ENCODE measurements around the gene ADAM10. TPM values are rescaled to one million over a fixed set of nuclear protein-coding genes. Genes with fewer than 3 reads are reported as not detected.

Gene ADAM10
- total RNA-seq, 1 donor from 2014 or later: 87.7 TPM

- intact Hi-C loops (cut with micrococcal nuclease): no loop called here
- ATAC-seq (ENCODE audit: low read depth): no peak
Observed at GRCh38 chr15:58566029-58566428, 183.5 kb downstream of the ADAM10 start.

DNA sequence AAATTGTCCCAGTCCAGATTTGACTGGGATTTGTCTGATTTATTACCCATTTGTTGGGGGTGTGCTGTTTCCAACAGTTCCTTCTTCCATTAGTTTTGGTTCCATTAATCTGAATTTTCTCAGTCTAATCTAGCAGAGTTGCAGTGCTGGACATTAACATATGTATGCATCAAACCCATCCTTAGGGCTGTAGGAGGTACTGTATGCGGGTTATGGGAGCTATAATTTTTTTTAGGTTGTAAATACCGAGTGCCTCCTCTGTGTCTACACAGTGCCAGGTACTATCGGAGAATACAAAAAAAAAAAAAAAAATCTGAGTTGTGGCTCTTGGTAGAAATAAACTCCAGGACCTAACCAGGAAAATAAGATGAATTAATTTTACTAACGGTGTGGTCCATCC is 183.9 kb downstream of the ADAM10 start:
- no peaks in the 10 kb centered on the region for H3K36me3 Mint-ChIP-seq (ENCODE audit: low read depth)
- DNase-seq: no peak
- H3K9me3 Mint-ChIP-seq: peaks cover 3% of the 10 kb centered on the region
- no peaks in the 10 kb centered on the region for H3K4me1 Mint-ChIP-seq
- intact Hi-C loops (cut with micrococcal nuclease): no loop called here
- no peak for TF ChIP-seq CTCF (IDR thresholded peaks at IDR 0.05)
- no peak overlapping the region for H3K4me3 Mint-ChIP-seq
- POLR2A ChIA-PET: no interaction called here
- no peak for ATAC-seq (ENCODE audit: low read depth)
- H3K27ac Mint-ChIP-seq: no peak overlapping the region
- H3K27me3 Mint-ChIP-seq: no peaks in the 10 kb centered on the region
- CTCF ChIA-PET: no interaction called here

More at GRCh38 chr15:58566029-58566428, 183.5 kb downstream of the ADAM10 start:
- ChIA-PET POLR2A (no interaction called here), CTCF (no interaction called here)
- no peaks in the 10 kb centered on the region for H3K27me3 Mint-ChIP-seq
- no peak overlapping the region for H3K4me3 Mint-ChIP-seq
- H3K4me1 Mint-ChIP-seq: no peaks in the 10 kb centered on the region
- H3K9me3 Mint-ChIP-seq: peaks cover 3% of the 10 kb centered on the region
- DNase-seq: no peak
- no peak overlapping the region for H3K27ac Mint-ChIP-seq
- no peaks in the 10 kb centered on the region for H3K36me3 Mint-ChIP-seq (ENCODE audit: low read depth)
- TF ChIP-seq CTCF (IDR thresholded peaks at IDR 0.05): no peak

DNA sequence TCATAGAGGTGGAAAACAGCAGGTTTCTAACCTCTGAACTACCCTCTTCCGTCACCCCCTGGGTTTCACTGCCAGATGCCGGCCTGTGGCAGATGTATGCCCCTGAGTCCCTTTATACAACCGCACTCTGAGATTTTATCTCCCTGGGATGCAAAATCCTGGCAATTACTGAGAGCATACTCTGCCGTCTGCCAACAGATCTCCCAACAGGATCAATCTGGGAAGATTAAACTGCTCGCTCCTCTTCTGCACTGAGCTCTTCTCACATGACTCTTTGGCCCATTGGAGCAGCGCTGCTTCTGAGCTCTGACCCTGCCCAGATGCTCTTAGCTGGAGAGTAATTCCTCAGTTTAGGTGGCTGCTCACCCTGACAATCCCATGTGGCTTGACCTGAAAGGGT is 184.5 kb downstream of the ADAM10 start:
- Mint-ChIP-seq H3K4me3 (no peak overlapping the region), H3K27ac (no peak overlapping the region)

DNA sequence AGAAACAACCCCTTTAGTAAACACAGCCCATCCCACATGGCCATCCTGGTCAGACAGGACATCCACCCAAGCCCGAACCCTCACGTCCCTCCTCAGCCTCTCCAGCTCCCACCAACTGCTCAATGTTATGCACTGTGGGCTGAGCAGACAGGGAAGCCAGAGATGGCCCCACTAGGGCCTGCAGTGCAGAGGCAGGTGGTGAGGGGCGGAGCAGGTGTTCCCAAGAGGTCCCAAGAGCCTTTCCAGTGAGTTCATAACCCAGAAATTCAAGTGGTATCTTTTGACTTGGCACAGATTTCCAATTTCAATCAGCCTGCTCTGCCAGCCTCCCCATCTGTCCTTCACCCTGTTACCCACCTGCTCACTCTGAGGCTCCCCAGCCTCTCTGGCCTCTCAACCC is 187.4 kb downstream of the ADAM10 start:
- CTCF ChIA-PET: no interaction called here
- H3K4me3 Mint-ChIP-seq: no peak overlapping the region
- POLR2A ChIA-PET: no interaction called here
- no peaks in the 10 kb centered on the region for H3K4me1 Mint-ChIP-seq
- no peaks in the 10 kb centered on the region for H3K36me3 Mint-ChIP-seq (ENCODE audit: low read depth)
- intact Hi-C loops (cut with micrococcal nuclease): no loop called here
- no peak for DNase-seq
- H3K27ac Mint-ChIP-seq: no peak overlapping the region
- TF ChIP-seq CTCF (IDR thresholded peaks at IDR 0.05): no peak
- H3K27me3 Mint-ChIP-seq: peaks cover 3% of the 10 kb centered on the region
- no peak for ATAC-seq (ENCODE audit: low read depth)
- no peaks in the 10 kb centered on the region for H3K9me3 Mint-ChIP-seq

More for the DNA sequence above, 184.5 kb downstream of the ADAM10 start:
- Mint-ChIP-seq H3K36me3 (ENCODE audit: low read depth) (no peaks in the 10 kb centered on the region), H3K9me3 (peaks cover under 1% of the 10 kb centered on the region), H3K27me3 (no peaks in the 10 kb centered on the region), H3K4me1 (no peaks in the 10 kb centered on the region)
- DNase-seq (no peak), ATAC-seq (ENCODE audit: low read depth) (no peak)
- CTCF ChIA-PET: no interaction called here
- intact Hi-C loops (cut with micrococcal nuclease): no loop called here
- TF ChIP-seq CTCF (IDR thresholded peaks at IDR 0.05): no peak
- POLR2A ChIA-PET: no interaction called here

GRCh38 chr15:58561321-58561720 is 188.2 kb downstream of the ADAM10 start:
- ATAC-seq (ENCODE audit: low read depth) (no peak), DNase-seq (no peak)
- H3K4me3 Mint-ChIP-seq: no peak overlapping the region
- H3K27ac Mint-ChIP-seq: no peak overlapping the region
- TF ChIP-seq CTCF (IDR thresholded peaks at IDR 0.05): no peak
- intact Hi-C loops (cut with micrococcal nuclease): no loop called here
- H3K4me1 Mint-ChIP-seq: no peaks in the 10 kb centered on the region
- peaks cover 3% of the 10 kb centered on the region for H3K27me3 Mint-ChIP-seq
- no peaks in the 10 kb centered on the region for H3K9me3 Mint-ChIP-seq
- CTCF ChIA-PET: no interaction called here
- H3K36me3 Mint-ChIP-seq (ENCODE audit: low read depth): no peaks in the 10 kb centered on the region
- POLR2A ChIA-PET: no interaction called here
